Limb (tissue), 2 donors: ENCODE measurements around the gene TTBK2.
"Not testable (repeated sequence)": the region's sequence is repeated elsewhere in the genome, so short reads cannot be mapped to it uniquely, and the experiment has no call there.

Experiments
- DNase-seq, 2 donors: peaks; one replicate each; pipeline ENCODE4 v3.0.0-alpha.2; 2016; ENCODE audit errors: extremely low spot score in 2 of 2

The TTBK2 gene

GRCh38 chr15:42920519-42921341 is at the start of gene TTBK2:
TSS of gene TTBK2 (minus strand) at chr15:42920778. CDS start at chr15:42878617, 42,161 bp downstream.
- peak; percentile 99 to 100 for DNase-seq

DNA sequence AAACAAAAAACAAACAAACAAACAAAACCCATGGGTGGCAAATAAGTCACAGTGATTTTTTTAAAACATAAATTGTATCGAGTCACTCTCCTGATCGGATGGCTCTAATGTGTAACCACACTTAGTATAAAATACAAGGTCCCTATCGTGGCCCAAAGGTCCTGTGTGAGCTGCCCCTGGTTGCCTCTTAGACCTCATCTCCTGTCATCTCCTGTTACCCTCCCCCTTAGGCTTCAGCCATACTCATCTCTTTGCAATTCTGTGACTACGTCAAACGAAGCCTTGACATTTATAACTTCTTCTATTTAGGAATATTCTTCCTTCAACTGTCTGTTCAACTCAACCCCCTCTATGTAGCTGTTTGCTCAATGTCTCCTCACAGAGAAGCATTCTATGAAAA is 43.9 kb upstream of the TTBK2 start:
- no peak for DNase-seq

DNA sequence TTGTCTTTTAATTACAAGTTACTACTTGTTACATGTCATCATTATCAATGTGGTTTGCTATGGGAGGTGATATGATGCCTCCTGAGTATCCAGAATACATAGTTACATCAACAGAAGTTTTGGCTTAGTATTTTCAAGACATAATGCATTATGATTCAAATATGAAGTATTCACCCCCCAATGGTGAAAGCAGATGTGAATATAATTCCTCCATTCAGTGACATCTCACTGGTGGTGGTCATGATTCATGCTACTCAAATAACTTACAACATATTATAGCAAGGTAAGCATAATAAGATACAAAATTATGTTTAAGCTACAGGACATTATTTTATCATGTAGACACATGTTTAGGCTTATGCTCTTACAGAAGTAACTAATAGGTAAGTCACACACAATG is 34.9 kb upstream of the TTBK2 start:
- DNase-seq, result no peak

DNA sequence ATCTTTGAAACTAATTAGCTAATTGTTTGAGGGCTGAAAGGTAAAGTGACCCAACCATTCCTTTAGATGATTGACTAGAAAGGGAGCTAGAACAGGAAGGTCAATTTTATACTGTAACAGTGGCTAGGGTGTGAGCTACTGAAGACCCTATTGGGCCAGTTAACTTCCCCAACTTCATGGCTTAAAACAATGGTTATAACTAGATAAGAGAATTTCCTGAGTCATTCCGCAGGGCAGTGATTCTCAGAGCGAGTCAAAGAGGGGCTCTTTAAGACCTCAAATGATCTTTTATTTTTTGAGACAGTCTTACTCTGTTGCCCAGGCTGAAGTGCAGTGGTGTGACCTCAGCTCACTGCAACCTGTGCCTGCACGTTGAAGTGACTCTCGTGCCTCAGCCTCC is 33.7 kb upstream of the TTBK2 start:
- no peak for DNase-seq

DNA sequence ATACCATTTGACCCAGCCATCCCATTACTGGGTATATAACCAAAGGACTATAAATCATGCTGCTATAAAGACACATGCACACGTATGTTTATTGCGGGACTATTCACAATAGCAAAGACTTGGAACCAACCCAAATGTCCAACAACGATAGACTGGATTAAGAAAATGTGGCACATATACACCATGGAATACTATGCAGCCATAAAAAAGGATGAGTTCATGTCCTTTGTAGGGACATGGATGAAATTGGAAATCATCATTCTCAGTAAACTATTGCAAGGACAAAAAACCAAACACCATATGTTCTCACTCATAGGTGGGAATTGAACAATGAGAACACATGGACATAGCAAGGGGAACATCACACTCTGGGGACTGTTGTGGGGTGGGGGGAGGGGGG is 28.3 kb upstream of the TTBK2 start:
- not testable (repeated sequence) for DNase-seq

DNA sequence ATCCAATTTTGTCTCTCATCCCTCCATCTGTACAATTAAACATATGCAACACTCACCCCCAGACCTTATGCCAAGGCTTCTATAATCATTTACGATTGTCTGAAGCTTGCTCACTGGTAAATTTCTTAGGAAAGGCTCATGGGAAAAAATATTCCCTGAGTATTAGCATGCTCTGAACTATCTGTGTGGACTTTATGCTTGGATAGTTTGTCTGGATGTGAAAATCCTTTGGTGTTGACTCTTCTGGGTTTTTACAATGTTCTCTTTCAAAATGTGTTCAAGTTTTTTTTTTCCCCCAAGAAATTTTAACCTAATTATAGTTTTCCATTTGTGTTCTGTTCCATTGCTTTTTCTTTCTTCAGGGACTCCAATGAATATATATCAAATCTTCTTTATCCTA is 19.9 kb upstream of the TTBK2 start:
- DNase-seq, result no peak

GRCh38 chr15:42939841-42940240 is 19.3 kb upstream of the TTBK2 start:
- no peak for DNase-seq

GRCh38 chr15:42937143-42937542 is 16.6 kb upstream of the TTBK2 start:
- no peak for DNase-seq

GRCh38 chr15:42933886-42934667 is 13.5 kb upstream of the TTBK2 start:
- no peak for DNase-seq

DNA sequence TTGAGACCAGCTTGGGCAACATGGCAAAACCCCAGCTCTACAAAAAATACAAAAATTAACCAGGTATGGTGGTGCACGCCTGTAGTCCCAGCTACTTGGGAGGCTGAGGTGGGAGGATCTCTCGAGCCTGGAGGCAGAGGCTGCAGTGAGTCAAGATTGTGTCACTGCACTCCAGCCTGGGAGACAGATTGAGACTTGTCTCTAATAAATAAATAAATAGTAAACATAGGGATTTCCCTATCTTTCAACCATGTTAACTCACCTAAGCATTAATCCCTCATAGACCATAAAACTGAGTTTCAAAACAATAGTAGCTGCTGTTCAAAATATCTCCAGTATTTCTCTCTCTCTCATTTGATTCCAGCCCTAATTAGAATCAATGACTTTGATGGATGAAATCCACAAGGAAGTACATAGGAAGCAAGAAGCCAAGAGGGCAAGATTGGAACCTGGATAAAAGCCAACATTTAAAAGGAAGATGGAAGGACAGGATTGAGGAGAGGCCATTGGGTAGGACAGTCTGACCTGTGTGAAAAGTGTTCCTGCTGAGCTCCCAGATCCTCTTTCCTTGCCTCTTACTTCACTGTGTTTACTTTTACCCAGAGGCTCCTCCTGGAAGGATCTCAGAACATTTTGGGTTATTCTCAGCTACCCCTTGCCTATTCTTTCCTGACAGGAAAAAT is 12.4 kb upstream of the TTBK2 start:
- DNase-seq, result no peak

GRCh38 chr15:42931702-42932486 is 11.3 kb upstream of the TTBK2 start:
- DNase-seq, result no peak

GRCh38 chr15:42929306-42929848 is 8.8 kb upstream of the TTBK2 start:
- DNase-seq, result no peak

DNA sequence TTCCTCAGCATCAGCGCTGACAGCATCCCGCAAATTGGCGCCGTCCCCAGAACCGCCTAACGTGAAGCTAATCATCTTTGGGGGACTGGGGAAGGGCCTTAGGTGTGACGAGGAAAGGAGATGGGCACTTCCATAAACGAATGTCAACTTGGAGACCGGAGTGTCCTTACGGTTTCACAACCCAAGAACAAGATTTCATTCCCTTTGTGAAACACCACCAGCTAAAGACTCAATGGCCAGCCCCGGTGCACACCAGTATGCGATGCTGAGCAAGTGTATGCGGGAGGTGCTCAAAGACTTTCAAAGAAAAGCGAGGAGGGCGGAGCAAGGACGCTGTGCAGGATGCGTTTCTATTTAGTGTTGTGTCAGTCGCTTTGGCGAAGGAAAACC is 759 bp upstream of the TTBK2 start:
- DNase-seq, result no peak

GRCh38 chr15:42919799-42920518 is 619 bp downstream of the TTBK2 start:
- DNase-seq, result no peak

- DNase-seq, result no peak
These were observed 1.3 kb downstream of the TTBK2 start for GRCh38 chr15:42919308-42919707.

GRCh38 chr15:42918047-42918446 is 2.5 kb downstream of the TTBK2 start:
- DNase-seq, result no peak

GRCh38 chr15:42915654-42916315 is 4.8 kb downstream of the TTBK2 start:
- no peak for DNase-seq

- no peak for DNase-seq
These were observed 5.7 kb downstream of the TTBK2 start for GRCh38 chr15:42914728-42915497.

DNA sequence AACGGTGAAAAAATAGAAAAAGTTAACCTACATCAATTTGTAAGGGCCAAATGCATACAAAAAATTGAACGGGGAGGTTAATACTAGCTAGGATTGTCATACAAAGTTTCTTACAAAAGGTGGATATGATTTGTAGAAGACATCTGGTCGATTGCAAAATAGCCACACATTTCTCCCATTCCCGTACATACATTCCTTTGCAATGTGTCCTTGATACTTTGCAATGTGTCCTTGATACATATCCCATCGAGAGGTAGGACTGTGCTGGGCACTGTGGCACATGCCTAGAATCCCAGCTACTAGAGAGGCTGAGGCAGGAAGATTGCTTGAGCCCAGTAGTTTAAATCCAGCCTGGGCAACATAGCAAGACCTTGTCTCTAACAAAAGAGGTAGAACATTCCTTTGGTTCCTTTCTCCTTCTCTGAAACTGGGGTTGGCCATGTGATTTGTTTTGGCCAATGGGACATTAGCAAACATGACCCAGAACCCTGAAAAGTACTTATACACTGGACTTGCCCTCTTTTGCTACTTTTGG is 9.5 kb downstream of the TTBK2 start:
- DNase-seq, result no peak
